Activated CD4-positive, alpha-beta T cell treated with anti-CD3 and anti-CD28 coated beads, Interleukin-2, amount 10 ng/mL, durations not matched to agents 7 days and 5 days (primary cell): ENCODE results near the gene OTUD1. TPM values are rescaled to one million over a fixed set of nuclear protein-coding genes. Genes with fewer than 3 reads are reported as not detected.

Experiments used
- CTCF ChIA-PET: fragments of 350-600 bp; sonication (Branson Sonifier 250); formaldehyde crosslinking; loops from one replicate; lab custom pipeline; 2021; ENCODE audit warnings: antibody characterized with exemption; lab: Charles Lee
- POLR2A ChIA-PET: fragments of 350-600 bp; sonication (Branson Sonifier 250); formaldehyde crosslinking; loops from one replicate; lab custom pipeline; 2021; ENCODE audit warnings: antibody characterized with exemption; lab: Charles Lee
- DNase-seq: peaks from one replicate; pipeline ENCODE4 v3.0.0-alpha.2; 2020
- H3K27ac Mint-ChIP-seq: one replicate; pipeline ENCODE4 v1.8.0; 2021; ENCODE audit warnings: mild to moderate bottlenecking, moderate library complexity, mixed read lengths
- H3K27me3 Mint-ChIP-seq: one replicate; pipeline ENCODE4 v1.8.0; 2021; ENCODE audit warnings: mixed read lengths
- H3K36me3 Mint-ChIP-seq: one replicate; pipeline ENCODE4 v1.8.0; 2021; ENCODE audit warnings: low read depth, mixed read lengths
- H3K4me1 Mint-ChIP-seq: one replicate; pipeline ENCODE4 v1.8.0; 2021; ENCODE audit warnings: mixed read lengths
- H3K4me3 Mint-ChIP-seq: one replicate; pipeline ENCODE4 v1.8.0; 2021; ENCODE audit warnings: mild to moderate bottlenecking, moderate library complexity, mixed read lengths
- H3K9me3 Mint-ChIP-seq: one replicate; pipeline ENCODE4 v1.8.0; 2021; ENCODE audit warnings: mixed read lengths
- total RNA-seq, 2 experiments: library from RNA; stranded (reverse); gene quantifications; one replicate each; pipeline ENCODE4 v1.2.3, GENCODE V29; 2021

The OTUD1 gene
- total RNA-seq, 2 experiments from 2014 or later: 16.4 to 16.8 TPM

GRCh38 chr10:23452033-23452655, 13.3 kb downstream of the OTUD1 start:
- Mint-ChIP-seq H3K4me1 (peaks cover 19% of the 10 kb centered on the region), H3K4me3 (no peak overlapping the region), H3K9me3 (peaks cover 1% of the 10 kb centered on the region), H3K27ac (no peak overlapping the region), H3K36me3 (no peaks in the 10 kb centered on the region), H3K27me3 (no peaks in the 10 kb centered on the region)
- ChIA-PET POLR2A (no interaction called here), CTCF (no interaction called here)
- no peak for DNase-seq

DNA sequence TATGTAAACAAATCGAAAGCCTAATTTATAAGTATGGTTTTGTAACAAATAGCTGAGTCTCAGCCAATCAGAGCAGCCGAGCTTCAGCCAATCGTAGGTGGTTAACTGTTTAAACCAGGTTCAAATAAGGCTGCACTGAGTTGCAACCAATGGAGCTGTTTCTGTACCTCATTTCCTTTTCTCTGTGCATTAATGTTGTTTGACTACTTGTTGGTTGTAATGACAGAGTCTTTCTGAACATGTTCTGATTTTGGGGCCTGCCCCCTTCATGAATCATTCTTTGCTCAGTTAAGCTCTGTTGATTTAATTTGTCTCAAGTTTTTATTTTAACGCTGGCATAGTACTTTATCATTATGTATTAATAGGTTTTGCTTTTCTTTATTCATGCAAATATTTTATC, 14.6 kb downstream of the OTUD1 start:
- peaks cover 13% of the 10 kb centered on the region for H3K4me1 Mint-ChIP-seq
- H3K27me3 Mint-ChIP-seq: no peaks in the 10 kb centered on the region
- H3K36me3 Mint-ChIP-seq: no peaks in the 10 kb centered on the region
- H3K27ac Mint-ChIP-seq: no peak overlapping the region
- ChIA-PET POLR2A (no interaction called here), CTCF (interaction anchor here (1.0 kb wide), 1 partner anchor 374 kb away, joined by 3 read pairs; no protein-coding TSS in a partner anchor)
- no peak for DNase-seq
- H3K4me3 Mint-ChIP-seq: no peak overlapping the region
- peaks cover 1% of the 10 kb centered on the region for H3K9me3 Mint-ChIP-seq

GRCh38 chr10:23457632-23458417, 18.9 kb downstream of the OTUD1 start:
- no peaks in the 10 kb centered on the region for H3K36me3 Mint-ChIP-seq
- H3K9me3 Mint-ChIP-seq: peaks cover 1% of the 10 kb centered on the region
- DNase-seq: no peak
- peaks cover 3% of the 10 kb centered on the region for H3K27me3 Mint-ChIP-seq
- H3K4me1 Mint-ChIP-seq: no peaks in the 10 kb centered on the region
- ChIA-PET CTCF (no interaction called here), POLR2A (no interaction called here)
- no peak overlapping the region for H3K27ac Mint-ChIP-seq
- H3K4me3 Mint-ChIP-seq: no peak overlapping the region

GRCh38 chr10:23459308-23459939, 20.5 kb downstream of the OTUD1 start:
- CTCF ChIA-PET: interaction anchor here (0.6 kb wide), 1 partner anchor 77 kb away, joined by 3 read pairs; no protein-coding TSS in a partner anchor
- DNase-seq: no peak
- no peak overlapping the region for H3K4me3 Mint-ChIP-seq
- POLR2A ChIA-PET: no interaction called here
- H3K27me3 Mint-ChIP-seq: peaks cover 3% of the 10 kb centered on the region
- no peaks in the 10 kb centered on the region for H3K4me1 Mint-ChIP-seq
- no peak overlapping the region for H3K27ac Mint-ChIP-seq
- H3K36me3 Mint-ChIP-seq: no peaks in the 10 kb centered on the region
- peaks cover 1% of the 10 kb centered on the region for H3K9me3 Mint-ChIP-seq

DNA sequence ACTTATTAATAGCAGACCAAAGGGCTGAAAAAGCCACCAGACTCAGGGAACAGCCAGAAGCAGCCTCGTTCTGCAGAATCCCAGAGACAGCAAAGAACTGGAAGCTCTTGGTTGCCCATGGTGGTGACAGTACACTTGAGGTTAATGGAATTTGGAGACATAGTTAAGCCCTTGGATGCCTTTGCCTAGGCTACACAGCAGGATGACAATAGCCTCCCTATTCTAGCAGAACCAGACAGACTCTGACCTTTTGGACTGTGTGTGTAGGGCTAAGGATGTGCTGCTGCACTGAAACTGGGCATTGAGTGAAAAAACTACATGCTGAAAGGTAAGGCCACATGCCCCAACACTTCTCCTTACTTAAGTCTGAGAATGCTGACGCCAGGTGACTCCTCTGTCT, 22.7 kb downstream of the OTUD1 start:
- Mint-ChIP-seq H3K9me3 (no peaks in the 10 kb centered on the region), H3K36me3 (no peaks in the 10 kb centered on the region), H3K27me3 (peaks cover 3% of the 10 kb centered on the region), H3K4me1 (no peaks in the 10 kb centered on the region), H3K4me3 (no peak overlapping the region), H3K27ac (no peak overlapping the region)
- no peak for DNase-seq
- ChIA-PET POLR2A (no interaction called here), CTCF (no interaction called here)

- ChIA-PET CTCF (no interaction called here), POLR2A (no interaction called here)
- Mint-ChIP-seq H3K27me3 (peaks cover 24% of the 10 kb centered on the region), H3K4me1 (no peaks in the 10 kb centered on the region), H3K27ac (no peak overlapping the region), H3K9me3 (no peaks in the 10 kb centered on the region), H3K36me3 (no peaks in the 10 kb centered on the region), H3K4me3 (no peak overlapping the region)
- DNase-seq: no peak
Observed at GRCh38 chr10:23467012-23467411, 28.1 kb downstream of the OTUD1 start.

GRCh38 chr10:23467548-23467947, 28.7 kb downstream of the OTUD1 start:
- peaks cover 21% of the 10 kb centered on the region for H3K27me3 Mint-ChIP-seq
- ChIA-PET CTCF (no interaction called here), POLR2A (no interaction called here)
- H3K27ac Mint-ChIP-seq: no peak overlapping the region
- no peaks in the 10 kb centered on the region for H3K36me3 Mint-ChIP-seq
- H3K4me3 Mint-ChIP-seq: no peak overlapping the region
- H3K9me3 Mint-ChIP-seq: no peaks in the 10 kb centered on the region
- no peaks in the 10 kb centered on the region for H3K4me1 Mint-ChIP-seq
- DNase-seq: no peak

DNA sequence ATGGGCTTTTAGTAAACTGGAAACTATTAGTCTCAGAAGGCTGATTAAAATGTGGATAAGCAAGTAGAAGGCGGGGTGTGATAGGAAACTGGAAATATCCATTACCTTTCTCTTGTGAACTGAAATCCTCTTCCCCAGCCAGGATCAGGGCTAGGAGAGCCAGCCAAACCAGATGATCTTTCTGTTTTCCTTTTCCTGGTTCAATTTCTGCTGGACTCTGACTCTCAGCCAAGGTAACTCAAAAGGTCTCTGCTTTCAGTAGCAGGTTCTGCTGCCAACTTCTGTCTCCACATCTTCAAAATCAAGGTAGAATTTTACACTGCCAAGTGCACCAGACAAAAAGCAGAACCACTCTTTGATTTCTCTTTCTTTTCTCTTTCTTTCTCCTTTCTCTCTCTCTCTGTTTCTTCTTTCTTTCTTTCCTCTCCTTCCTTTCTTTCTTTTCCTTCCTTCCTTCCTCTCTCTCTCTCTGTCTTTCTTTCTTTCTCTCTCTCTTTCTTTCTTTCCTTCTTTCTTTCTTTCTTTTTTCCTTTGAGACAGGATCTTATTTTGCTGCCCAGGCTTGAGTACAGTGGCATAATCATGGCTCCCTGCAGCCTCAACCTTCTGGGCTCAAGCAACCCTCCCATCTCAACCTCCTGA, 30.8 kb downstream of the OTUD1 start:
- no peak overlapping the region for H3K4me3 Mint-ChIP-seq
- H3K27ac Mint-ChIP-seq: no peak overlapping the region
- no peak for DNase-seq
- ChIA-PET POLR2A (no interaction called here), CTCF (interaction anchor here (0.9 kb wide), 1 partner anchor 155 kb away, joined by 3 read pairs; no protein-coding TSS in a partner anchor)
- H3K27me3 Mint-ChIP-seq: peaks cover 21% of the 10 kb centered on the region
- peaks cover 1% of the 10 kb centered on the region for H3K9me3 Mint-ChIP-seq
- no peaks in the 10 kb centered on the region for H3K4me1 Mint-ChIP-seq
- H3K36me3 Mint-ChIP-seq: no peaks in the 10 kb centered on the region

DNA sequence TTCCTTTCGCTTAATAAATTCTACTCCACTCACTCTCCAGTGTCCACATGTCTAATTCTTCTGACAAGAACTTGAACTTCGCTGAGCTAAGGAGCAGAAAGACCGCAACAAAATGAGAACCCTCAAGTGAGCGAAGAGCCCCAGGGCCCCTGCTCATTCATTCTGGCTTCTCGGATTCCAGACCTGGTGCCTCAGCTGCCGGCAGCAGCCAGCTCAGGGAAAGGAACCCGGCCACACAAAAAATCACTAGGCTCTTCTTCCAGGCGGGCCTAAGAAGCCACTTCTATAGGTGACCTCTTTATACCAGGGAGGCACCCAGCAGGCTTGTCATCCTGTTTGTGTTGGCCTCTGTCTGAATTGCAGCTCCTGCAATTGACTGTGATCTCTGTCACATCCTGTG, 33.3 kb downstream of the OTUD1 start:
- Mint-ChIP-seq H3K4me3 (no peak overlapping the region), H3K4me1 (no peaks in the 10 kb centered on the region), H3K36me3 (no peaks in the 10 kb centered on the region), H3K27me3 (peaks cover 21% of the 10 kb centered on the region), H3K9me3 (peaks cover 4% of the 10 kb centered on the region), H3K27ac (no peak overlapping the region)
- ChIA-PET POLR2A (no interaction called here), CTCF (no interaction called here)
- DNase-seq: no peak

- H3K36me3 Mint-ChIP-seq: no peaks in the 10 kb centered on the region
- POLR2A ChIA-PET: no interaction called here
- H3K27ac Mint-ChIP-seq: no peak overlapping the region
- no peak for DNase-seq
- H3K9me3 Mint-ChIP-seq: peaks cover 4% of the 10 kb centered on the region
- H3K4me3 Mint-ChIP-seq: no peak overlapping the region
- H3K27me3 Mint-ChIP-seq: peaks cover 12% of the 10 kb centered on the region
- H3K4me1 Mint-ChIP-seq: no peaks in the 10 kb centered on the region
- CTCF ChIA-PET: no interaction called here
Observed at GRCh38 chr10:23474081-23474480, 35.2 kb downstream of the OTUD1 start.

- peaks cover 4% of the 10 kb centered on the region for H3K9me3 Mint-ChIP-seq
- no peaks in the 10 kb centered on the region for H3K4me1 Mint-ChIP-seq
Observed at GRCh38 chr10:23474626-23475025, 35.8 kb downstream of the OTUD1 start.

DNA sequence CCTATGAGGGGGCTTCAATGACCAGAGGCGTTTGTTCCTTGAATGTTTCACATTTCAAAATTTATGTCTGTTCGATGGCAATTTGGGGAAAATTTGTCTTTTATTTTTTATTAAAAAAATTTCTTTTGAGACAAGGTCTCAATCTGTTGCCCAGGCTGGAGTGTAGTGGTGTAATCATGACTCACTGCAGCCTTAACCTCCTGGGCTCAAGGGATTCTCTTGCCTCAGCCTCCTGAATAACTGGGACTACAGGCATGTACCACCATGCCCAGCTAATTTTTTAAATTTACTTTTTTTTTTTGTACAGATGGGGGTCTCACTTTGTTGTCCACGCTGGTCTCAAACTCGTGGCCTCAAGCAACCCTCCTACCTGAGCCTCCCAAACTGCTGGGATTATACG, 39.7 kb downstream of the OTUD1 start:
- no peak for DNase-seq
- CTCF ChIA-PET: no interaction called here
- Mint-ChIP-seq H3K27ac (no peak overlapping the region), H3K36me3 (no peaks in the 10 kb centered on the region), H3K4me1 (no peaks in the 10 kb centered on the region), H3K9me3 (peaks cover 4% of the 10 kb centered on the region), H3K4me3 (no peak overlapping the region), H3K27me3 (peaks cover 3% of the 10 kb centered on the region)
- POLR2A ChIA-PET: no interaction called here

More at GRCh38 chr10:23474626-23475025, 35.8 kb downstream of the OTUD1 start:
- no peak overlapping the region for H3K27ac Mint-ChIP-seq
- no peak for DNase-seq
- H3K36me3 Mint-ChIP-seq: no peaks in the 10 kb centered on the region
- ChIA-PET POLR2A (no interaction called here), CTCF (no interaction called here)
- H3K4me3 Mint-ChIP-seq: no peak overlapping the region
- peaks cover 9% of the 10 kb centered on the region for H3K27me3 Mint-ChIP-seq
